IMR-90 (cell line): ENCODE data around the gene GALNT9. TPM values are rescaled to one million over a fixed set of nuclear protein-coding genes. Genes with fewer than 3 reads are reported as not detected.

Experiments used
- ATAC-seq: fragments of 200-7000 bp; cut with Tn5 transposase; 2 replicates; pipeline ENCODE4 v1.9.1; 2020; ENCODE audit warnings: low read depth, mild to moderate bottlenecking, moderate library complexity
- BruUV-seq: library from RNA; stranded (reverse); fragments of 400-500 nt; replicated peaks from 2 replicates; lab custom pipeline; 2021; lab: Mats Ljungman, UMichigan
- CTCF ChIA-PET: fragments of 300-600 bp; formaldehyde crosslinking; extraction: SDS; loops from one replicate; lab custom pipeline; 2021; ENCODE audit warnings: antibody characterized with exemption; lab: Yijun Ruan, JAX
- POLR2A ChIA-PET: fragments of 300-600 bp; sonication (Branson Sonifier 250); formaldehyde crosslinking; loops from one replicate; lab custom pipeline; 2022; ENCODE audit warnings: antibody characterized with exemption; ENCODE audit not compliant: unreplicated experiment; lab: Charles Lee
- DNase-seq: peaks from one replicate; pipeline ENCODE4 v3.0.0; 2013
- H2AFZ ChIP-seq: replicated peaks from 2 replicates; pipeline ENCODE3; 2013; ENCODE audit warnings: low read length, mild to moderate bottlenecking; ENCODE audit not compliant: poor library complexity
- H2AK5ac ChIP-seq: 2 replicates; pipeline ENCODE4 v1.6.1; 2013; ENCODE audit warnings: low read depth, low read length, inconsistent platforms
- H2AK9ac ChIP-seq: replicated peaks from 2 replicates; pipeline ENCODE3; 2013; ENCODE audit warnings: mild to moderate bottlenecking, low read depth, low read length, moderate library complexity; ENCODE audit not compliant: poor library complexity
- H2BK120ac ChIP-seq: 2 replicates; pipeline ENCODE4 v1.6.1; 2013; ENCODE audit warnings: low read depth, low read length, inconsistent platforms
- H2BK15ac ChIP-seq: 3 replicates; pipeline ENCODE4 v1.6.1; 2013; ENCODE audit warnings: low read depth, low read length, inconsistent platforms
- H2BK20ac ChIP-seq: 2 replicates; pipeline ENCODE4 v1.6.1; 2013; ENCODE audit warnings: low read depth, mild to moderate bottlenecking, inconsistent platforms, low read length, moderate library complexity
- H2BK5ac ChIP-seq: 2 replicates; pipeline ENCODE4 v1.6.1; 2013; ENCODE audit warnings: mild to moderate bottlenecking, low read depth, low read length, inconsistent platforms; ENCODE audit not compliant: poor library complexity, severe bottlenecking
- H3K14ac ChIP-seq: replicated peaks from 2 replicates; pipeline ENCODE4 v1.6.1; 2013; ENCODE audit warnings: low read depth, low read length, inconsistent platforms
- H3K18ac ChIP-seq: 2 replicates; pipeline ENCODE4 v1.6.1; 2013; ENCODE audit warnings: low read depth, low read length, control low read depth
- H3K23ac ChIP-seq: 2 replicates; pipeline ENCODE4 v1.6.1; 2013; ENCODE audit warnings: low read depth, low read length, inconsistent platforms
- H3K27ac ChIP-seq: 2 replicates; pipeline ENCODE4 v1.5.1; 2013; ENCODE audit warnings: mild to moderate bottlenecking, control low read depth, low read length; ENCODE audit not compliant: insufficient read depth
- H3K27me3 ChIP-seq: 2 replicates; pipeline ENCODE4 v1.6.1; 2013; ENCODE audit warnings: low read length; ENCODE audit not compliant: control insufficient read depth, insufficient read depth
- H3K36me3 ChIP-seq: 2 replicates; pipeline ENCODE4 v1.6.1; 2013; ENCODE audit warnings: low read length, mixed read lengths; ENCODE audit not compliant: control insufficient read depth, insufficient read depth
- H3K4ac ChIP-seq: 2 replicates; pipeline ENCODE4 v1.6.1; 2013; ENCODE audit warnings: low read depth, low read length, inconsistent platforms
- H3K4me1 ChIP-seq: 2 replicates; pipeline ENCODE4 v1.6.1; 2013; ENCODE audit warnings: low read length, mixed read lengths; ENCODE audit not compliant: control insufficient read depth, insufficient read depth
- H3K4me2 ChIP-seq: 2 replicates; pipeline ENCODE4 v1.6.1; 2013; ENCODE audit warnings: low read depth, mild to moderate bottlenecking, control low read depth, low read length, moderate library complexity
- H3K4me3 ChIP-seq: 2 replicates; pipeline ENCODE4 v1.5.1; 2013; ENCODE audit warnings: low read depth, mild to moderate bottlenecking, control low read depth, low read length, moderate library complexity; ENCODE audit not compliant: insufficient read depth
- H3K56ac ChIP-seq: 2 replicates; pipeline ENCODE4 v1.6.1; 2013; ENCODE audit warnings: low read length, inconsistent platforms; ENCODE audit not compliant: insufficient read depth; ENCODE audit errors: extremely low read depth
- H3K79me1 ChIP-seq, 2 experiments: 2 replicates each; pipeline ENCODE4 v1.6.1; 2013; ENCODE audit warnings: low read length in 2 of 2, inconsistent platforms in 1 of 2, low read depth in 1 of 2
- H3K9ac ChIP-seq: 2 replicates; pipeline ENCODE4 v1.6.1; 2013; ENCODE audit warnings: low read depth, low read length, control low read depth
- H3K9me1 ChIP-seq: 2 replicates; pipeline ENCODE4 v1.6.1; 2013; ENCODE audit warnings: low read length, inconsistent platforms; ENCODE audit not compliant: insufficient read depth
- H3K9me3 ChIP-seq: 2 replicates; pipeline ENCODE4 v1.6.1; 2013; ENCODE audit warnings: low read length; ENCODE audit not compliant: control insufficient read depth, insufficient read depth
- H4K20me1 ChIP-seq: 2 replicates; pipeline ENCODE4 v1.6.1; 2013; ENCODE audit warnings: low read length, inconsistent platforms; ENCODE audit not compliant: insufficient read depth
- H4K5ac ChIP-seq: 2 replicates; pipeline ENCODE4 v1.6.1; 2013; ENCODE audit warnings: mild to moderate bottlenecking, low read depth, low read length, control low read depth
- H4K8ac ChIP-seq, 2 experiments: 2 replicates each; pipeline ENCODE4 v1.6.1; 2013; ENCODE audit warnings: low read depth in 2 of 2, low read length in 2 of 2, control low read depth in 1 of 2, inconsistent platforms in 1 of 2
- H4K91ac ChIP-seq: 2 replicates; pipeline ENCODE4 v1.6.1; 2013; ENCODE audit warnings: low read depth, low read length, inconsistent platforms; ENCODE audit not compliant: insufficient read depth
- CHD1 ChIP-seq: IDR thresholded peaks from 2 replicates; pipeline ENCODE4 v1.6.1; 2012; ENCODE audit warnings: low read depth, low read length, improper control_type of control experiment
- MAFK ChIP-seq: IDR thresholded peaks from 2 replicates; pipeline ENCODE4 v1.6.1; 2012; ENCODE audit warnings: low read depth, low read length, improper control_type of control experiment
- NFE2L2 ChIP-seq: fragments of 150-350 bp; IDR thresholded peaks from 2 replicates; pipeline ENCODE4 v1.6.1; 2016; ENCODE audit warnings: low read depth, mild to moderate bottlenecking, low read length
- USF2 ChIP-seq: fragments of 150-350 bp; IDR thresholded peaks from 2 replicates; pipeline ENCODE4 v1.6.1; 2017; ENCODE audit warnings: mild to moderate bottlenecking, antibody characterized with exemption, low read length, low read depth
- WGBS, 2 experiments: methylation state at CpG; one replicate each; pipeline versions ENCODE4 v1.1.5 to v1.1.7; 2013; ENCODE audit warnings: missing lambda C conversion rate in 2 of 2; ENCODE audit not compliant: insufficient read length in 1 of 2; ENCODE audit errors: extremely low coverage in 2 of 2; 5-methylcytosine and 5-hydroxymethylcytosine counted together
- dilution Hi-C: fragments of 300-500 bp; cut with HindIII; formaldehyde crosslinking; loops from one replicate; pipeline ENCODE4 v1.14.3; 2018; ENCODE audit warnings: low sequenced_read_pairs; ENCODE audit not compliant: unreplicated experiment
- in situ Hi-C: fragments of 300-500 bp; cut with MboI; formaldehyde crosslinking; loops from 3 replicates; pipeline ENCODE4 v1.14.3; 2019; ENCODE audit warnings: low sequenced_read_pairs, inconsistent platforms, mixed read lengths
- intact Hi-C: fragments of 100-400 bp; cut with micrococcal nuclease; formaldehyde crosslinking; loops from 2 replicates; pipeline ENCODE4 v1.10.0; 2022
- polyA plus RNA-seq, 3 experiments: library from polyadenylated mRNA; depleted of rRNA; stranded (reverse); fragments of >200 nt; gene quantifications; 2 replicates each; pipeline ENCODE4 v1.2.3, GENCODE V29; 2012; ENCODE audit warnings: low replicate concordance in 1 of 3
- total RNA-seq: library from RNA; depleted of rRNA; stranded (reverse); fragments of >200 nt; gene quantifications from 2 replicates; pipeline ENCODE4 v1.2.3, GENCODE V29; 2012

GALNT9 gene
- total and polyA plus RNA-seq, 2 of the 4 experiments (the other 2 are of a cell fraction) = under 0.01 to 0.12 TPM

DNA sequence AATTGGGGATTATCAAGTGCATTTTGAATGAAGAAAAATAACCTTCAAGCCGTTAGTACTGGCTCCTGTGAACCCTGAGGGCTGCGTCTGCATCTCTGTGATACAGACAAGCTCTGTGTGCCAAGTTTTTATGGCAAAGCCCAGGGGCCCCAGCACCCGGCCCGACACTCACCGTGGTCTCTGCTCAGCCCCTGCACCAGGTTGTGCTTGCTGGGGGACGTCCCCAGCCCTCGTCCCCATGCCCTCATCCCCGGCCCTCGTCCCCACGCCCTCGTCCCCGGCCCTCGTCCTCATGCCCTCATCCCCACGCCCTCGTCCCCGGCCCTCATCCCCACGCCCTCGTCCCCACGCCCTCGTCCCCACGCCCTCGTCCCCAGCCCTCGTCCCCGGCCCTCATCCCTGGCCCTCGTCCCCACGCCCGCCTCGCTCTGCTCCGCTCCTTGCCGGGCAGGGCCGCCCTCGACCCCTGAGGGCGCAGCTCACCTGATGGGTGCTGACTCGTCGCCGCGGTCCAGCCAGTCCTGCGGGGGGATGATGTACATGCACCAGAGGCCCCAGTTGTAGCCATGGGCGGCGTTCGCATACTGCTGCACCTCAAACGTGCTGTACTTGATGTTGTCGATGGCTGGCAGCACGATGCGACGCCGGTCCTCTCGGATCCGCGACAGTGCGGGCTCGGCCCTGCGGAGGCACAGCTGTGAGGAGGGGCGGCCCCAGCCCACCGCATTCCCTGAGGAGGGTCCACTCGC, 72.0 kb downstream of the GALNT9 start:
- no peak for TF ChIP-seq MAFK
- TF ChIP-seq CHD1 = no peak
- TF ChIP-seq NFE2L2 = no peak
- TF ChIP-seq USF2 = no peak
- intact Hi-C loops = no loop called here
- 68% methylated on average over 6 of the region's 56 CpGs; no CpG with 5 or more reads in 1 of the 2 experiments for WGBS, 2 experiments
- no peak overlapping the region for H3K56ac ChIP-seq
- H2AK5ac ChIP-seq = no peak overlapping the region
- no peaks in the 10 kb centered on the region for H3K79me1 ChIP-seq
- H4K8ac ChIP-seq = no peak overlapping the region
- H2BK5ac ChIP-seq = no peak overlapping the region
- H3K14ac ChIP-seq = no peak overlapping the region
- in situ Hi-C loops = no loop called here
- no peak overlapping the region for H3K4ac ChIP-seq
- H2AK9ac ChIP-seq = no peak overlapping the region
- DNase-seq = no peak
- ATAC-seq = no peak
- H3K4me1 ChIP-seq = no peaks in the 10 kb centered on the region
- no TSS peak for BruUV-seq
- POLR2A ChIA-PET = no interaction called here
- H3K27ac ChIP-seq = no peak overlapping the region
- no peak overlapping the region for H2BK15ac ChIP-seq
- CTCF ChIA-PET = no interaction called here
- no peak overlapping the region for H2AFZ ChIP-seq
- no peak overlapping the region for H3K9ac ChIP-seq
- no peaks in the 10 kb centered on the region for H4K20me1 ChIP-seq
- H3K9me3 ChIP-seq = no peaks in the 10 kb centered on the region
- H2BK20ac ChIP-seq = no peak overlapping the region
- H3K4me2 ChIP-seq = no peak overlapping the region
- no peak overlapping the region for H2BK120ac ChIP-seq
- no peak overlapping the region for H4K91ac ChIP-seq
- H3K36me3 ChIP-seq = no peaks in the 10 kb centered on the region
- H4K5ac ChIP-seq = no peak overlapping the region
- H3K4me3 ChIP-seq = no peak overlapping the region
- H3K23ac ChIP-seq = no peak overlapping the region
- H3K9me1 ChIP-seq = no peaks in the 10 kb centered on the region
- H3K27me3 ChIP-seq = no peaks in the 10 kb centered on the region; the same call in 1 of the 2 replicates
- H3K18ac ChIP-seq = no peak overlapping the region
- dilution Hi-C loops = no loop called here
